ENCODE results near the gene ATP2B2.

GRCh38 chr3:10435850-10436249 lies 69.5 kb downstream of the ATP2B2 start:
- no peak for TF ChIP-seq POLR2A (IDR thresholded peaks at IDR 0.05)
- no peak for TF ChIP-seq CTCF (IDR thresholded peaks at IDR 0.05)

Measured in right lobe of liver (tissue), 4 donors.